ENCODE data around the gene SP140. TPM values are rescaled to one million over a fixed set of nuclear protein-coding genes. Genes with fewer than 3 reads are reported as not detected.

Gene SP140
- total RNA-seq, 1 donor from 2014 or later = 0.11 TPM

DNA sequence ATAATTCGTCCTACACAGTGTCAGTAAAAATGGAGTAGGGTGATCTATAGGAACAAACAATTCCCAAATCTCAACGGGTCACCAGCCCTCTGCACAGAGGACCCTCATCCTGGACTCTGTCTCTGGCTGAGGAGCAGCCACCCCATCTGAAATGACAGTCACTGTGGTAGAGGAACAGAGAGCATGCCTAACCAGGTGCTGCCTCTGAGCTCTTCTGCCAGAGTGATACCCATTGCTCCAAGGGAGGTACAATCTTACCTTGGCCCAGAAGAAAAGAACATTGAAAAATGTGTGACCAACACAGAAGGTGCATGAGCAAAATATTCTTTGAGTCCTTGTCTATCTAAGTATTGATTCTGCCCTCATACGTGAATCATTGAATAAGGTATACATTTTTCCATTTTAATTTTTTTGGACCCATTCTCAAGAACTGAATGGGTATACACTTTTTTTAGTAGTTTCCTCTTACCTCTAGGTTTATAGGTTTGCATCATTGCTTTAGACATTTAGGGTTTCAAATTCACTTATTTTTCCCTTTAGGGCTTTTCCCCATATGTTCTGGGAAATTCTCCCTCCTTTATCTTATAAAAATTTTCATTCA is 8.7 kb downstream of the SP140 start:
- H3K4me1 ChIP-seq = no peaks in the 10 kb centered on the region
- no peak overlapping the region for H3K4me3 ChIP-seq
- no peak overlapping the region for H3K27ac ChIP-seq
- TF ChIP-seq, protein P1, sequence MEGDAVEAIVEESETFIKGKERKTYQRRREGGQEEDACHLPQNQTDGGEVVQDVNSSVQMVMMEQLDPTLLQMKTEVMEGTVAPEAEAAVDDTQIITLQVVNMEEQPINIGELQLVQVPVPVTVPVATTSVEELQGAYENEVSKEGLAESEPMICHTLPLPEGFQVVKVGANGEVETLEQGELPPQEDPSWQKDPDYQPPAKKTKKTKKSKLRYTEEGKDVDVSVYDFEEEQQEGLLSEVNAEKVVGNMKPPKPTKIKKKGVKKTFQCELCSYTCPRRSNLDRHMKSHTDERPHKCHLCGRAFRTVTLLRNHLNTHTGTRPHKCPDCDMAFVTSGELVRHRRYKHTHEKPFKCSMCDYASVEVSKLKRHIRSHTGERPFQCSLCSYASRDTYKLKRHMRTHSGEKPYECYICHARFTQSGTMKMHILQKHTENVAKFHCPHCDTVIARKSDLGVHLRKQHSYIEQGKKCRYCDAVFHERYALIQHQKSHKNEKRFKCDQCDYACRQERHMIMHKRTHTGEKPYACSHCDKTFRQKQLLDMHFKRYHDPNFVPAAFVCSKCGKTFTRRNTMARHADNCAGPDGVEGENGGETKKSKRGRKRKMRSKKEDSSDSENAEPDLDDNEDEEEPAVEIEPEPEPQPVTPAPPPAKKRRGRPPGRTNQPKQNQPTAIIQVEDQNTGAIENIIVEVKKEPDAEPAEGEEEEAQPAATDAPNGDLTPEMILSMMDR (IDR thresholded peaks at IDR 0.05) = no peak
- intact Hi-C loops (cut with DNase I) = no loop called here
- H3K36me3 ChIP-seq = no peaks in the 10 kb centered on the region
- no peaks in the 10 kb centered on the region for H3K9me3 ChIP-seq
- DNase-seq (ENCODE audit: low spot score in 2 of 2) = no peak
- no peaks in the 10 kb centered on the region for H3K27me3 ChIP-seq

DNA sequence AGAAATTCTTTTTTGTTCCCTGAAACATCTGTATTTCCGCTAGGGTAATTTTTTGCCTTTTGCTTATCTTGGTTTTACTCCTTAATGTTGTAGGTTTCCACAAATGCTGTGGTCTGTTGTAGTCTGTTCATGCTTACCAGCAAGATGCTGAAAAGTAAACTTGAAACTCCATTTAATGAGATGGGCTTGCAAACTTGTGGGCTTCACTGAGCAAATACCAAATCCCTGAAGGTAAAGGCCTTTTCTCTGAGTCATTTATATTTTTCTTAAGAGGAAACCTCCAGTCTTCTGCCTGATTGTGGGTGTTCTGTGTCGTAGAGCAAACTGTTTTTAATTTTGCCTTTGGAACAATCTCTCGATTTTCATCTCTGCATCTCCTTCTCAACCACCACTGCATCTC is 9.3 kb downstream of the SP140 start:
- Histone ChIP-seq H3K4me1 (no peaks in the 10 kb centered on the region), H3K9me3 (no peaks in the 10 kb centered on the region), H3K4me3 (no peak overlapping the region), H3K36me3 (no peaks in the 10 kb centered on the region), H3K27ac (no peak overlapping the region), H3K27me3 (no peaks in the 10 kb centered on the region)
- intact Hi-C loops (cut with DNase I) = no loop called here
- no peak for DNase-seq (ENCODE audit: low spot score in 2 of 2)
- TF ChIP-seq, protein P1 (IDR thresholded peaks at IDR 0.05) = no peak

DNA sequence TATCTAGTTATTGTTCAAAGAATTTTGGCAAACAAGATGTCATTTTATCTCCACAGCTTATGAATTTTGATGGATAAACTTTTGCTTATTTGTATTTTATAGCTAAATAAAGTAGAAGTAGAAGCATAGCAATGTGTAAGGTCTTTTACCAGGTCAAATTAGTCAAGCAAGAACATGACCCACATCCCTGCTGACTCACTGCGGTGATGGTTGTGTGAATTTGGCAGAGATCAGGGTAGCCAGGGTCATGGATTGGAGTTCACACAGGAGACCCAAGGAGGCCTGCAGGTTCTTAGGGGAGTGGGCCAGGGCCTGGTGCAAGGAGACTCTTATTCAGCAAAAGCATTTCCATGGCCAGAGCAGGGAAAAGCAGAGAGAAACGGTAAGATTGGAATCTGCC is 18.7 kb downstream of the SP140 start:
- H3K4me3 ChIP-seq = no peak overlapping the region
- no peak for DNase-seq (ENCODE audit: low spot score in 2 of 2)
- H3K27me3 ChIP-seq = no peaks in the 10 kb centered on the region
- intact Hi-C loops (cut with DNase I) = no loop called here
- H3K4me1 ChIP-seq = no peaks in the 10 kb centered on the region
- TF ChIP-seq, protein P1 (IDR thresholded peaks at IDR 0.05) = no peak
- H3K36me3 ChIP-seq = no peaks in the 10 kb centered on the region
- no peaks in the 10 kb centered on the region for H3K9me3 ChIP-seq
- no peak overlapping the region for H3K27ac ChIP-seq

DNA sequence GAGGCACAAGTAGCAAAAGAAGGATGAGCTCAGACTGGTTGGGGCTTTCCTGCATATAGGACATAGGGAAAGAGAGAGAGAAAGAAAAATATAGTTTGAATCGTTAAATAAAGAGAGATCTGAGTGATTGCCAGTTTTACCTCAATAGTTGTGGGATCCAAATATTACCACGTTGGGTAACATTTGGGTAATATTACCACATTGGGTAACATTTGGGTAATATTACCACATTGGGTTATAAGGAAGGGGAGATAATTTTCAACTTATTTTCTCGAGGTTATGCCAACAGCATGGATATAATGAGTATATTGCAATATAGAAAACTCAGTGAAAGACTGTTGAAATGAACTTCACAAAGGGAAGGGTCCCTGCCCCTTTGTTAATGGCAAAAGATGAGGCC is 20.7 kb downstream of the SP140 start:
- Histone ChIP-seq H3K4me1 (no peaks in the 10 kb centered on the region), H3K9me3 (no peaks in the 10 kb centered on the region)

DNA sequence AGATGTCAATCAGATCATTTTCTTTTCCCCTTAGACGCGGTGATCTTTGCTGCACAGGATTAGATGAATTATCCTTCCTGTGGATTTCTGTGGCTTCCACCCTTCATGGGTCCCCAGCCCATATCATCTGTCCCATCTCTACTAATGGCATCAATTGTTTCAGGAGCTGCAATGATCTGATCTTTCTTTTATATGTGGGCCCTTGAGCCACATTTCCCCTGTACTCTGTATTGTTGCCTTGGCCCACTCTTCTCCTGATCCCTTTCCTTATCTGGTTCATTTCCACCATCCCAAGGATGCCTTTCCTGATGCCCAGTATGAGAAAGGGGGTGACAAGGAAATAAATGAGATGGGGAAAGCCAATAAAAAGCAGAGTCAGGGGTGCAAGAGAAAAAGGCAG is 24.7 kb downstream of the SP140 start:
- no peaks in the 10 kb centered on the region for H3K9me3 ChIP-seq
- H3K4me1 ChIP-seq = no peaks in the 10 kb centered on the region
- no peak overlapping the region for H3K27ac ChIP-seq
- no peak for DNase-seq (ENCODE audit: low spot score in 2 of 2)
- no peak overlapping the region for H3K4me3 ChIP-seq
- TF ChIP-seq, protein P1 (IDR thresholded peaks at IDR 0.05) = no peak
- intact Hi-C loops (cut with DNase I) = no loop called here
- H3K27me3 ChIP-seq = no peaks in the 10 kb centered on the region
- no peaks in the 10 kb centered on the region for H3K36me3 ChIP-seq

More for the DNA sequence above, 20.7 kb downstream of the SP140 start:
- no peak overlapping the region for H3K4me3 ChIP-seq
- DNase-seq (ENCODE audit: low spot score in 2 of 2) = no peak
- no peaks in the 10 kb centered on the region for H3K36me3 ChIP-seq
- no peak overlapping the region for H3K27ac ChIP-seq
- intact Hi-C loops (cut with DNase I) = no loop called here
- TF ChIP-seq, protein P1 (IDR thresholded peaks at IDR 0.05) = no peak
- no peaks in the 10 kb centered on the region for H3K27me3 ChIP-seq
